Measurements from ENCODE around the gene EDC3. TPM values are rescaled to one million over a fixed set of nuclear protein-coding genes. Genes with fewer than 3 reads are reported as not detected.

The EDC3 gene
- total and polyA plus RNA-seq, 9 of the 15 experiments (the other 6 are each of a cell fraction or from before 2014, with no cell fraction given): 11.7 to 63.9 (median 32.8) TPM

DNA sequence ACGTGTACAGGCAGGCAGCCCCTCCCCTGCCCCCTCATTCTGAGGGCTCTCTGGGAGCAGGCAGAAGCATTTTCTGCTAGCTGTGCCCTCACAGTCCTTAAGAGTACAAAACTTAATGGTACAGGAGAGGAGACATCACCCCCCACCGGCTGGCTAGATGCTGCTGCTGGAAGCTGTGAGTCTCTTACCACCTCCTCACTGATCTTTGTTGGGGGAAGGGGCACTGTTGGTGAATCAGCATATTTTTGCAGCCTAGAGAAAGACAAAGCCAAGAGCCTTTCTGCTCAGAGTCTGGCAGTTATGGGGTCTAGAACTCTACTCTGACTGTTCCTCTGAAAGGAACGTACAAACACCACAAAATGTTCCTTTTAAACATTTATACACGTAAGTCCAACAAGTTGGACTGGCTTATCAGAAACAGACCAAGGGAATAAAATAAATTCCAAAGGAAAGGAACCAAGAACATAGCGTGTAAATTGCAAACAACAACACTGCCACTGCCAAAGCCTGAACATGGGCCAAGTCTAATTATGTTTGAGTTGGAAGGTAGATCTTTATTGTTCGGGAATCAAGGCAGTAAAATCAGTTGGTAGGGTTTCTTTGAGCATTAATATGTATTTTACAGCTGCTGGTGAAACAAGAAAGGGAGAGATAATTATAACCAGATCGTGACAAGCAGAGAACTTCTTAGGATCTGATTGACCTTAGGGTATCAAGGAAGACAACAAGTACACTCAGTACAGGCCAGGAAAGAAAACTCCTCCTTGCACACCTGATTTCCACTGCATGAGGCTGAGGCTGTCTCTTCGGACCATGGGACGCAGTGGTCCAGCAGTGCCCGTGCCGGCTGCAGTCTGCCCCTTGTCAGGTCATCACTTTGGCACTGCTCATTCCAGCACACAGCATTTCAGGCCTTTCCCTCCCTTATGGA, 52.8 kb downstream of the EDC3 start:
- CTCF ChIA-PET (ENCODE audit: low intra/inter-chr PET ratio): interaction anchor here (0.6 kb wide), 1 partner anchor 126 kb away, joined by 3 read pairs; no protein-coding TSS in a partner anchor
- TF ChIP-seq HCFC1 (IDR thresholded peaks at IDR 0.05; ENCODE audit: low read depth, low read length) (no peak), KDM2B (CRISPR knock-in tag; IDR thresholded peaks at IDR 0.05) (no peak), TAF7 (tag; IDR thresholded peaks at IDR 0.05) (no peak), BHLHE40 (IDR thresholded peaks at IDR 0.05; ENCODE audit: low read length) (no peak), WHSC1 (IDR thresholded peaks at IDR 0.05; ENCODE audit: low read length) (no peak), ZNF165 (CRISPR knock-in tag; IDR thresholded peaks at IDR 0.05; ENCODE audit: borderline replicate concordance) (no peak), TBP (optimal IDR thresholded peaks at IDR 0.05; ENCODE audit: low read depth, low read length) (peak; percentile 18)
- TF ChIP-seq, protein P1, sequence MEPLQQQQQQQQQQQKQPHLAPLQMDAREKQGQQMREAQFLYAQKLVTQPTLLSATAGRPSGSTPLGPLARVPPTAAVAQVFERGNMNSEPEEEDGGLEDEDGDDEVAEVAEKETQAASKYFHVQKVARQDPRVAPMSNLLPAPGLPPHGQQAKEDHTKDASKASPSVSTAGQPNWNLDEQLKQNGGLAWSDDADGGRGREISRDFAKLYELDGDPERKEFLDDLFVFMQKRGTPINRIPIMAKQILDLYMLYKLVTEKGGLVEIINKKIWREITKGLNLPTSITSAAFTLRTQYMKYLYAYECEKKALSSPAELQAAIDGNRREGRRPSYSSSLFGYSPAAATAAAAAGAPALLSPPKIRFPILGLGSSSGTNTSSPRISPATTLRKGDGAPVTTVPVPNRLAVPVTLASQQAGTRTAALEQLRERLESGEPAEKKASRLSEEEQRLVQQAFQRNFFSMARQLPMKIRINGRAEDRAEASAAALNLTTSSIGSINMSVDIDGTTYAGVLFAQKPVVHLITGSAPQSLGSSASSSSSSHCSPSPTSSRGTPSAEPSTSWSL (CRISPR knock-in tag; IDR thresholded peaks at IDR 0.05; ENCODE audit: borderline replicate concordance): no peak
- TF ChIP-seq, protein P2, sequence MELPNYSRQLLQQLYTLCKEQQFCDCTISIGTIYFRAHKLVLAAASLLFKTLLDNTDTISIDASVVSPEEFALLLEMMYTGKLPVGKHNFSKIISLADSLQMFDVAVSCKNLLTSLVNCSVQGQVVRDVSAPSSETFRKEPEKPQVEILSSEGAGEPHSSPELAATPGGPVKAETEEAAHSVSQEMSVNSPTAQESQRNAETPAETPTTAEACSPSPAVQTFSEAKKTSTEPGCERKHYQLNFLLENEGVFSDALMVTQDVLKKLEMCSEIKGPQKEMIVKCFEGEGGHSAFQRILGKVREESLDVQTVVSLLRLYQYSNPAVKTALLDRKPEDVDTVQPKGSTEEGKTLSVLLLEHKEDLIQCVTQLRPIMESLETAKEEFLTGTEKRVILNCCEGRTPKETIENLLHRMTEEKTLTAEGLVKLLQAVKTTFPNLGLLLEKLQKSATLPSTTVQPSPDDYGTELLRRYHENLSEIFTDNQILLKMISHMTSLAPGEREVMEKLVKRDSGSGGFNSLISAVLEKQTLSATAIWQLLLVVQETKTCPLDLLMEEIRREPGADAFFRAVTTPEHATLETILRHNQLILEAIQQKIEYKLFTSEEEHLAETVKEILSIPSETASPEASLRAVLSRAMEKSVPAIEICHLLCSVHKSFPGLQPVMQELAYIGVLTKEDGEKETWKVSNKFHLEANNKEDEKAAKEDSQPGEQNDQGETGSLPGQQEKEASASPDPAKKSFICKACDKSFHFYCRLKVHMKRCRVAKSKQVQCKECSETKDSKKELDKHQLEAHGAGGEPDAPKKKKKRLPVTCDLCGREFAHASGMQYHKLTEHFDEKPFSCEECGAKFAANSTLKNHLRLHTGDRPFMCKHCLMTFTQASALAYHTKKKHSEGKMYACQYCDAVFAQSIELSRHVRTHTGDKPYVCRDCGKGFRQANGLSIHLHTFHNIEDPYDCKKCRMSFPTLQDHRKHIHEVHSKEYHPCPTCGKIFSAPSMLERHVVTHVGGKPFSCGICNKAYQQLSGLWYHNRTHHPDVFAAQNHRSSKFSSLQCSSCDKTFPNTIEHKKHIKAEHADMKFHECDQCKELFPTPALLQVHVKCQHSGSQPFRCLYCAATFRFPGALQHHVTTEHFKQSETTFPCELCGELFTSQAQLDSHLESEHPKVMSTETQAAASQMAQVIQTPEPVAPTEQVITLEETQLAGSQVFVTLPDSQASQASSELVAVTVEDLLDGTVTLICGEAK (IDR thresholded peaks at IDR 0.05): no peak
- TF ChIP-seq, protein P2 (CRISPR knock-in tag; IDR thresholded peaks at IDR 0.05): no peak

More for the DNA sequence above, 52.8 kb downstream of the EDC3 start:
- peaks cover 10% of the 10 kb centered on the region; the same call in 2 of the 3 replicates for H3K79me2 ChIP-seq (ENCODE audit: control insufficient read depth, insufficient read depth, low read length)
- H3K9me3 ChIP-seq (replicated peaks; ENCODE audit: control insufficient read depth, insufficient read depth, low read depth, low read length): no peaks in the 10 kb centered on the region
- H3K4me1 ChIP-seq (replicated peaks in 1 of 2; ENCODE audit: control insufficient read depth in 2 of 2, insufficient read depth in 2 of 2, low read length in 2 of 2): peaks cover 8 to 25% of the 10 kb centered on the region in 2 experiments; a peak in 3 of 5 replicates
- FAIRE-seq: peak; percentile 93
- H3K4me3 ChIP-seq: no peak overlapping the region
- intact Hi-C loops (cut with micrococcal nuclease): no loop called here
- H3K9me1 ChIP-seq (ENCODE audit: control insufficient read depth, insufficient read depth, low read length): no peaks in the 10 kb centered on the region
- peaks cover 26% of the 10 kb centered on the region; the same call in 2 of the 3 replicates for H3K36me3 ChIP-seq (ENCODE audit: control insufficient read depth, insufficient read depth, low read length)
- 31% methylated on average over 11 of the region's 11 CpGs for WGBS (ENCODE audit: insufficient coverage, low coverage, missing lambda C conversion rate)
- in situ Hi-C loops (cut with MboI): no loop called here
- peak; percentile 89 for ATAC-seq
- peak overlapping the region; percentile 63 for H3K27ac ChIP-seq (ENCODE audit: extremely low read depth, low read depth, low read length)
- no peak overlapping the region for H2AFZ ChIP-seq (ENCODE audit: low read depth, low read length)
- BruUV-seq (replicated peaks): no TSS peak
- peak overlapping the region; percentile 28 to 31; a peak in 3 of 4 replicates for H3K9ac ChIP-seq (ENCODE audit: insufficient read depth in 1 of 2, low read depth in 2 of 2, low read length in 2 of 2)
- H4K20me1 ChIP-seq (replicated peaks; ENCODE audit: control insufficient read depth, insufficient read depth, low read length): peaks cover 11% of the 10 kb centered on the region; the same call in 1 of the 2 replicates
- no peaks in the 10 kb centered on the region for H3K27me3 ChIP-seq (ENCODE audit: control insufficient read depth in 2 of 2, insufficient read depth in 2 of 2, low read length in 2 of 2)
- DNase-seq (ENCODE audit: extremely low read depth in 1 of 4, low spot score in 3 of 4): peak; percentile 43 to 73 (median 60)
- POLR2A ChIA-PET: interaction anchor here (0.8 to 3.4 kb wide), 2 partner anchors 11 to 254 kb away, joined by 3 to 16 read pairs; no protein-coding TSS in a partner anchor
- H3K4me2 ChIP-seq (ENCODE audit: insufficient read depth, low read length): peak overlapping the region; percentile 13

All from K562 (cell line).